ENCODE results near the gene ANO8. TPM values are rescaled to one million over a fixed set of nuclear protein-coding genes. Genes with fewer than 3 reads are reported as not detected.
"Not testable (repeated sequence)": the region's sequence is repeated elsewhere in the genome, so short reads cannot be mapped to it uniquely, and the experiment has no call there.

Gene ANO8, protein sequence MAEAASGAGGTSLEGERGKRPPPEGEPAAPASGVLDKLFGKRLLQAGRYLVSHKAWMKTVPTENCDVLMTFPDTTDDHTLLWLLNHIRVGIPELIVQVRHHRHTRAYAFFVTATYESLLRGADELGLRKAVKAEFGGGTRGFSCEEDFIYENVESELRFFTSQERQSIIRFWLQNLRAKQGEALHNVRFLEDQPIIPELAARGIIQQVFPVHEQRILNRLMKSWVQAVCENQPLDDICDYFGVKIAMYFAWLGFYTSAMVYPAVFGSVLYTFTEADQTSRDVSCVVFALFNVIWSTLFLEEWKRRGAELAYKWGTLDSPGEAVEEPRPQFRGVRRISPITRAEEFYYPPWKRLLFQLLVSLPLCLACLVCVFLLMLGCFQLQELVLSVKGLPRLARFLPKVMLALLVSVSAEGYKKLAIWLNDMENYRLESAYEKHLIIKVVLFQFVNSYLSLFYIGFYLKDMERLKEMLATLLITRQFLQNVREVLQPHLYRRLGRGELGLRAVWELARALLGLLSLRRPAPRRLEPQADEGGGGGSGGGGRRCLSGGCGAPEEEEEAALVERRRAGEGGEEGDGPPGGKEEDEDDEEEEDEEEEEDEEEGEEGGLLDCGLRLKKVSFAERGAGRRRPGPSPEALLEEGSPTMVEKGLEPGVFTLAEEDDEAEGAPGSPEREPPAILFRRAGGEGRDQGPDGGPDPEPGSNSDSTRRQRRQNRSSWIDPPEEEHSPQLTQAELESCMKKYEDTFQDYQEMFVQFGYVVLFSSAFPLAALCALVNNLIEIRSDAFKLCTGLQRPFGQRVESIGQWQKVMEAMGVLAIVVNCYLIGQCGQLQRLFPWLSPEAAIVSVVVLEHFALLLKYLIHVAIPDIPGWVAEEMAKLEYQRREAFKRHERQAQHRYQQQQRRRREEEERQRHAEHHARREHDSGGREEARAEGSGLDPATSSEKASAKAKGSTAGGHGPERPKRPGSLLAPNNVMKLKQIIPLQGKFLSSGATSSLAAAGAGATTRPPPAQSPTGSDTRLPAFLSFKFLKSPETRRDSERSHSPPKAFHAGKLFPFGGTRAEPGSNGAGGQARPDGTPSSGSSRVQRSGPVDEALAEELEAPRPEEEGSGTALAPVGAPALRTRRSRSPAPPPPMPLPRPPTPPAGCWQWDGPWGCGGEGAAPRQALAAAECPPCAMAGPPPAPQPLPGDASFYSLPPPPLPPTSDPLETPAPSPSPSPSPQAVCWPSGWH
- 16.2 TPM for total RNA-seq
- long read RNA-seq, partial matches to known transcripts: 0 of 2 reads
- long read RNA-seq, other reads (novel, unspliced or antisense): 1 of 2 reads

GRCh38 chr19:17334414-17335409, at the start of gene ANO8:
TSS of gene ANO8 (minus strand) at chr19:17334855. CDS start at chr19:17334670, 185 bp downstream.
- peak; percentile 97 for DNase-seq (ENCODE audit: low spot score)

- DNase-seq (ENCODE audit: low spot score): no peak
These were observed 45.9 kb upstream of the ANO8 start for GRCh38 chr19:17380426-17381138.

GRCh38 chr19:17379221-17379631, 44.6 kb upstream of the ANO8 start:
- no peak for DNase-seq (ENCODE audit: low spot score)

- no peak for DNase-seq (ENCODE audit: low spot score)
These were observed 43.6 kb upstream of the ANO8 start for GRCh38 chr19:17378271-17378670.

DNA sequence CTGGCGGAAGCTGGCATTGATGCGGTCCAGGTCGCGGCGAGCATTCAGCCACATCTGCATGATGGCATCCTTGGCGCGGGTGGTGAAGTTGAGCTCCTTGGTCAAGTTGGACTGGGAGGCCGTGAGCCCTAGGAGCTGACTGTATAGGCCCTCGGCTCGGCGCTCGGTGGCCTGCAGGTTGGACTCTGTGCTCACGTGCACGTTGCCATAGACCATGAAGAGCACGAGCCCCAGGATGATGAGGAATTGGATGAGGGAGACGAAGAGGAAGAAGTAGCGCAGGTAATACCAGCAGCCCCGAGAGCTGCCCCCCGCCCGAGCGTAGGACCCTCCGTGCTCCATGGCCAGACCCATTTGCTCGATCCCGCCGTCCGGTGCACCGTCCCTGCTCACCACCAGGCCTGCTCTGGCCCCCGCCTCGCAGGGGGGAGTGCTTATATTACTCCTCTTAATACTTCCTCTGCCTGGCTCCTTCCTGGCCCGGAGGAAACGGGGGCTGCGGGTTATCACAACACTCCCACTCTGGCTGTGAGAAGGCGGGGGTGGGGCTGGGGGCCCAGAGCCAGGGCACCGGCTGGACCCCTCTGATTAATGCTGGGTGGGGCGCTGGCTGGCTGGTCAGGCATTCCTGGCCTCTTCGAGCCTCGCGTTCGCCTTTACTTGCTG, 42.4 kb upstream of the ANO8 start, which contains the start of gene PLVAP:
TSS of gene PLVAP (minus strand) at position 408 of the 666 bp plus-strand sequence. CDS start at position 354, 54 bp downstream.
- DNase-seq (ENCODE audit: low spot score): no peak

DNA sequence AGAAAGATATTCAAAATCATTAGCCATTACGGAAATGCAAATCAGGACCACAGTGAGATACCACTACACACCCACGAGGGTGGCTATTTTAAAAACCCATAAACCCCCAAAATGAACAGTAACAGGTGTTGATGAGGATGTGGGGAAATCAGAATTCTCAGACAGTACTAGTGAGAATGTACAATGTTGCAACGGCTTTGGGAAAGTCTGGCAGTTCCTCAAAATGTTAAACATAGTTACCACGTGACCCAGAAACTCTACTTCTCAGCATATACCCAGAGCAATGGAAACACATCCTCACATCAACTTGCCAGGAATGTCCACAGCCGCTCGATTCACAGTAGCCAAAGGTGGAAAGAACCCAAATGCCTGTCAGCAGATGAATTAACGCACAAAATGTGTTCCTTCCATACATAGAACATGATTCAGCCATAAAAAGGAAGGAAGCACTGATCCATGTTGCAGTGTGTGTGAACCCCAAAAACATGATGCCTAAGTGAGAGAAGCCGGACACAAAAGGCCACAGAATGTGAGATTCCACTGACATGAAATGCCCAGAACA, 35.5 kb upstream of the ANO8 start:
- DNase-seq (ENCODE audit: low spot score): no peak

GRCh38 chr19:17365361-17365760, 30.7 kb upstream of the ANO8 start:
- DNase-seq (ENCODE audit: low spot score): no peak

- not testable (repeated sequence) for DNase-seq (ENCODE audit: low spot score)
These were observed 29.4 kb upstream of the ANO8 start for GRCh38 chr19:17363852-17364605.

- no peak for DNase-seq (ENCODE audit: low spot score)
These were observed 25.5 kb upstream of the ANO8 start for GRCh38 chr19:17359905-17360800.

GRCh38 chr19:17358395-17358794, 23.7 kb upstream of the ANO8 start:
- no peak for DNase-seq (ENCODE audit: low spot score)

DNA sequence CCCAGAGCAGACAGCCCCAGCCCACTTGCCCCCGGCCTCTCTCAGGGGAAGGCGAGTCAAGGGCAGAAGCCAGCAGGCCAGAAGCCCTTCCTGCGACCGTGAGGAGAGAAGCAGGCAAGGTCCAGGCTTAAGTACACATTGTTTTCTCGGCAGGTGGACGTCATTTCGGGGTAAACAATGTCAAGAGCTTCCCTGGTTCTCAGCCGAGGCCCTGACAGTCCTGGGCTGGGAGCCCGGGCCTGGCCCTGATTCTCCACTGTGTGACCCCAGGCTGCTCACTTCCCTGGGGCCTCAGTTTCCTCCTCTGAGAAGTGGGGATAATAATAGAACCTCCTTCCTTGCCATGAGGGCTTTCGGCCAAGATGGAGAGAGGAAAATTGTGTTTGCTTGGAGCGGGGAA, 23.1 kb upstream of the ANO8 start:
- no peak for DNase-seq (ENCODE audit: low spot score)

- DNase-seq (ENCODE audit: low spot score): no peak
These were observed 22.5 kb upstream of the ANO8 start for GRCh38 chr19:17357078-17357666.

DNA sequence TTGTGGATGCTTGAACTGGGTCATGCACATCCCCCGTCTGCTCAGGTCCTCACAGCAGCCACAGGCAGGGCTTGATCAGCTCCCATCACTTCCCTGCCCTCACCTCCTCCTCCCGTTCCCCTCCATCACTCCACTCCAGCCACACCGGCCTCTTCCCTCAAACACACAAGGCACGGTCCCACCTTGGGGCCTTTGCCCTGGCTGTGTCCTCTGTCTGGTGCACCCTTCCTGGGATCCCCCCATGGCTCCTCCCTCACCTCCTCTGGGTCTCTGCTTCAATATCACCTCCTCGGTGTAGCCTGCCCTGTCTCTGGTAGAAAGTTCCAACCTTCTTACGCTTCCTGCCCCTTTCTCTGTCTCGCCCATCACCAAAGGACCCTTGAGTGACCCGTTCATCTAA, 18.7 kb upstream of the ANO8 start:
- DNase-seq (ENCODE audit: low spot score): no peak

DNA sequence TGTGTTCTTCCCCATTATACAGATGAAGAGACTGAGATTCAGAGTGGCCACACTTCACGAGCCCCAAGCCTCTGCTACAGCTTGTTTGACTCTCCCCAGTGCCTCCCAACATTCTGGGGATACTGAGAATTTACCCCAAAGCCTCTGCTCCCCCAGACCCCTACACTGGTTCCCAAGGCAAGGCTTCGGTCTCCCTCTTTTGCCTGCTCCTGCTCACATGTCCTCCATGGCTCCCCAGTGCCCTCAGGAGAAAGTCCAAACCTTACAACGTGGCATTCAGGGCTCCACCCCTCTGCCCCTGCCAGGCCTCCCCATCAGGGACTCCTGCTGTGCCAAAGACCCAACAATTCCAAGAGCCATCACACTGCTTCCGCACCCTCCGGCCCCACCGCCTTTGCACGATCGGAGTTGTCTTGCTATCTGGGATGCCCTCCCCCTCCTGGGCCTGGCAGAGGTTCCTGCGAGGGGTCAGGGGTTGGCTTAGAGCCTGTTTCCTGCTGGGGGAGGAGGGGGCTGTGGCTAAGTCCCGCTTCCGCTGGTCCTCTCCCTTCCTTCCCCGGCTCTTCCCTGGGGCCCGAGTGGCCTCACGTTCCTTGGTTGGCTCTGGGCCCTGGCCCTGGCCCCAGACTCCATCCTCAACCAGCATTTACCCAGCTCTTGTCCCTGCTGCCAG, 18.1 kb upstream of the ANO8 start:
- DNase-seq (ENCODE audit: low spot score): no peak

- no peak for DNase-seq (ENCODE audit: low spot score)
These were observed 17.3 kb upstream of the ANO8 start for GRCh38 chr19:17351815-17352435.
